Keratinocyte (primary cell): Measurements from ENCODE around the gene CASZ1. TPM values are rescaled to one million over a fixed set of nuclear protein-coding genes. Genes with fewer than 3 reads are reported as not detected.

ENCODE experiments used
- DNase-seq: peaks from one replicate; pipeline ENCODE4 v3.0.0-alpha.2; 2011; ENCODE audit warnings: low read depth, missing footprints, low spot score
- FAIRE-seq: peaks from 2 replicates; lab custom pipeline; 2011; peaks lifted over from hg19 to GRCh38; lab: Jason Lieb, UNC
- H2AFZ ChIP-seq: 2 replicates; pipeline ENCODE4 v1.6.0; 2012; ENCODE audit warnings: low read length, control low read depth, inconsistent platforms; ENCODE audit not compliant: control insufficient read depth
- H3K27ac ChIP-seq: 2 replicates; pipeline ENCODE4 v1.5.1; 2011; ENCODE audit warnings: low read length; ENCODE audit not compliant: control insufficient read depth, insufficient read depth
- H3K27me3 ChIP-seq: 3 replicates; pipeline ENCODE4 v1.6.0; 2011; ENCODE audit warnings: low read length; ENCODE audit not compliant: control insufficient read depth, insufficient read depth; ENCODE audit errors: extremely low read depth
- H3K36me3 ChIP-seq, 2 experiments: 2 replicates in 1 of 2; 3 replicates in 1 of 2; pipeline ENCODE4 v1.5.1; 2011; ENCODE audit warnings: low read length in 2 of 2, mild to moderate bottlenecking in 1 of 2; ENCODE audit not compliant: control insufficient read depth in 2 of 2, insufficient read depth in 2 of 2; ENCODE audit errors: extremely low read depth in 1 of 2
- H3K4me1 ChIP-seq: 3 replicates; pipeline ENCODE4 v1.5.1; 2011; ENCODE audit warnings: low read length; ENCODE audit not compliant: control insufficient read depth, insufficient read depth; ENCODE audit errors: extremely low read depth
- H3K4me2 ChIP-seq: 3 replicates; pipeline ENCODE4 v1.6.0; 2011; ENCODE audit warnings: low read depth, low read length; ENCODE audit not compliant: control insufficient read depth, insufficient read depth; ENCODE audit errors: extremely low read depth
- H3K4me3 ChIP-seq, 3 experiments: fragments of 200-600 bp in 1 of 3; sonication (generic) in 1 of 3; 2 replicates in 2 of 3; 3 replicates in 1 of 3; pipeline ENCODE4 v1.5.1; 2011 to 2016; ENCODE audit warnings: low read length in 3 of 3, mild to moderate bottlenecking in 3 of 3, control low read depth in 2 of 3, inconsistent platforms in 1 of 3, low read depth in 1 of 3, mixed read lengths in 1 of 3, mixed run types in 1 of 3, moderate library complexity in 1 of 3; ENCODE audit not compliant: control insufficient read depth in 2 of 3, insufficient read depth in 2 of 3; ENCODE audit errors: extremely low read depth in 1 of 3
- H3K79me2 ChIP-seq: 2 replicates; pipeline ENCODE4 v1.6.0; 2012; ENCODE audit warnings: low read length; ENCODE audit not compliant: control insufficient read depth, insufficient read depth
- H3K9ac ChIP-seq: 3 replicates; pipeline ENCODE4 v1.6.0; 2011; ENCODE audit warnings: low read length; ENCODE audit not compliant: control insufficient read depth, insufficient read depth; ENCODE audit errors: extremely low read depth
- H3K9me1 ChIP-seq: 3 replicates; pipeline ENCODE4 v1.6.0; 2011; ENCODE audit warnings: low read length; ENCODE audit not compliant: control insufficient read depth, insufficient read depth; ENCODE audit errors: extremely low read depth
- H3K9me3 ChIP-seq: 2 replicates; pipeline ENCODE4 v1.5.1; 2012; ENCODE audit warnings: low read depth, low read length; ENCODE audit not compliant: control insufficient read depth
- H4K20me1 ChIP-seq: 3 replicates; pipeline ENCODE4 v1.6.0; 2011; ENCODE audit warnings: low read length; ENCODE audit not compliant: control insufficient read depth, insufficient read depth; ENCODE audit errors: extremely low read depth
- EZH2 ChIP-seq: IDR thresholded peaks from one replicate; pipeline ENCODE4 v1.6.1; 2012; ENCODE audit warnings: inconsistent platforms, mild to moderate bottlenecking, low read length, moderate library complexity
- dilution Hi-C: fragments of 300-500 bp; cut with MboI; formaldehyde crosslinking; loops from one replicate; pipeline ENCODE4 v1.7.0; 2020; ENCODE audit warnings: low sequenced_read_pairs; ENCODE audit not compliant: extremely low pct_ligation_motif_present
- polyA plus RNA-seq, 5 experiments: library from polyadenylated mRNA; depleted of rRNA in 3 of 5; stranded (reverse) in 3 of 5; stranded (forward) in 1 of 5; unstranded in 1 of 5; fragments of >200 nt; gene quantifications; 1 replicate in 1 of 5; 2 replicates in 3 of 5; 3 replicates in 1 of 5; pipeline versions ENCODE4 v1.2.1 to v1.2.3, GENCODE V29; 2011 to 2012; ENCODE audit warnings: missing spikeins in 2 of 5, low read depth in 1 of 5, low replicate concordance in 1 of 5
- TF ChIP-seq, protein P1 (sequence below), 3 experiments: IDR thresholded peaks in 1 of 3; conservative IDR thresholded peaks in 1 of 3; optimal IDR thresholded peaks in 1 of 3; 2 replicates in 2 of 3; 3 replicates in 1 of 3; pipeline versions ENCODE3 to v1.5.1; 2011; ENCODE audit warnings: low read length in 3 of 3, mild to moderate bottlenecking in 3 of 3, moderate library complexity in 2 of 3, control low read depth in 1 of 3, inconsistent platforms in 1 of 3; ENCODE audit not compliant: insufficient read depth in 2 of 3; ENCODE audit errors: extremely low read depth in 1 of 3

Gene CASZ1
- polyA plus RNA-seq, 1 donor (not counting 4 experiments of a cell fraction or from before 2014, with no cell fraction given) = 2.8 TPM

DNA sequence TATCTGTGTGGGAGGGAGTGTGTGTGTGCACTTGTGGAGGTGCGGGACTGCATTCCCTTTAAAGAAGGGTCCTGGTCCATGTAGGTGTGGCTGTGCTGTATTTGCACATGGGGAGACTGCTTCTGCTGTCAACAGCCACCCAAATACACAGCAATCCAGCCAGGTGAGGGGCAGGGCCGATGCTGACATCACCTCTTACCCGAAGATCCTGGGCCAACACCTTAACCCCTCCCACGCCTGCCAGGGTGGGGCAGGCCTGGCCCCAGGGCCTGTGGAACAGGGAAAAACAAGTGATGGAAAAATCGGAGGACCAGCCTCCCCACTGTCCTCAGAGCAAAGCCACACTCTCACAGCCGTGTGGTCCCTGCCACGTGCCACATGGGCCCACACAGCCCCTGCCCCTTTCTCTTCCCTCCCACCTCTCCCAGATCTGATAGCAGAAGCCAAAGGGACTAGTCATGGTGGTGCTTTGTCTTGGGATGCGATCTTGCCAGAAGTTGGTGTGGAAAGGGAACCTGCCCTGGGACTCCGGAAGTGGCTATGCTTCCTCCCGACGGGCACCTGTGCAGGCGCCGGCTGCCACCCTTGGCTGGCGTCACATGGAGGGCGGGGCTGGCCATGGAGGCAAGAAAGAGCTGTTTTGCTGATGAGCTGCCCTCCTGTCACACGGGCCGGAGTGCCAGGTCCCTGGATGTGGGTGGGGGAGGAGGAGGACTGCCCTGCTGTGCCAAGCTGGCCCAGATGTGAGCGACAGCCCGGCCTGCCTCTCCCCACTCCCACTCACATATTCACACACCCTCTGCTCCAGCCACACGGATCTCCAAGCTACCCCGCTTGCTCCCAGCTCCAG lies 7.8 kb upstream of the CASZ1 start:
- Histone ChIP-seq H3K79me2 (no peaks in the 10 kb centered on the region), H3K9me1 (no peaks in the 10 kb centered on the region), H3K27me3 (peaks cover 5% of the 10 kb centered on the region), H3K4me1 (peaks cover 22% of the 10 kb centered on the region), H3K9me3 (no peaks in the 10 kb centered on the region), H3K4me2 (peak overlapping the region; percentile 79), H3K36me3 (no peaks in the 10 kb centered on the region), H3K27ac (peak overlapping the region; percentile 60), H3K9ac (peak overlapping the region; percentile 45), H3K4me3 (peak overlapping the region in 2 of 3 experiments; percentile 1 to 22), H4K20me1 (no peaks in the 10 kb centered on the region), H2AFZ (peak overlapping the region; percentile 86)
- dilution Hi-C loops = no loop called here
- peak; percentile 46 for DNase-seq
- TF ChIP-seq EZH2 = no peak
- TF ChIP-seq, protein P1, sequence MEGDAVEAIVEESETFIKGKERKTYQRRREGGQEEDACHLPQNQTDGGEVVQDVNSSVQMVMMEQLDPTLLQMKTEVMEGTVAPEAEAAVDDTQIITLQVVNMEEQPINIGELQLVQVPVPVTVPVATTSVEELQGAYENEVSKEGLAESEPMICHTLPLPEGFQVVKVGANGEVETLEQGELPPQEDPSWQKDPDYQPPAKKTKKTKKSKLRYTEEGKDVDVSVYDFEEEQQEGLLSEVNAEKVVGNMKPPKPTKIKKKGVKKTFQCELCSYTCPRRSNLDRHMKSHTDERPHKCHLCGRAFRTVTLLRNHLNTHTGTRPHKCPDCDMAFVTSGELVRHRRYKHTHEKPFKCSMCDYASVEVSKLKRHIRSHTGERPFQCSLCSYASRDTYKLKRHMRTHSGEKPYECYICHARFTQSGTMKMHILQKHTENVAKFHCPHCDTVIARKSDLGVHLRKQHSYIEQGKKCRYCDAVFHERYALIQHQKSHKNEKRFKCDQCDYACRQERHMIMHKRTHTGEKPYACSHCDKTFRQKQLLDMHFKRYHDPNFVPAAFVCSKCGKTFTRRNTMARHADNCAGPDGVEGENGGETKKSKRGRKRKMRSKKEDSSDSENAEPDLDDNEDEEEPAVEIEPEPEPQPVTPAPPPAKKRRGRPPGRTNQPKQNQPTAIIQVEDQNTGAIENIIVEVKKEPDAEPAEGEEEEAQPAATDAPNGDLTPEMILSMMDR (optimal IDR thresholded peaks at IDR 0.05 in 1 of 3, IDR thresholded peaks at IDR 0.05 in 1 of 3, conservative IDR thresholded peaks at IDR 0.05 in 1 of 3; ENCODE audit: extremely low read depth in 1 of 3, insufficient read depth in 2 of 3, low read length in 3 of 3) = no peak
- FAIRE-seq = peak; percentile 89

DNA sequence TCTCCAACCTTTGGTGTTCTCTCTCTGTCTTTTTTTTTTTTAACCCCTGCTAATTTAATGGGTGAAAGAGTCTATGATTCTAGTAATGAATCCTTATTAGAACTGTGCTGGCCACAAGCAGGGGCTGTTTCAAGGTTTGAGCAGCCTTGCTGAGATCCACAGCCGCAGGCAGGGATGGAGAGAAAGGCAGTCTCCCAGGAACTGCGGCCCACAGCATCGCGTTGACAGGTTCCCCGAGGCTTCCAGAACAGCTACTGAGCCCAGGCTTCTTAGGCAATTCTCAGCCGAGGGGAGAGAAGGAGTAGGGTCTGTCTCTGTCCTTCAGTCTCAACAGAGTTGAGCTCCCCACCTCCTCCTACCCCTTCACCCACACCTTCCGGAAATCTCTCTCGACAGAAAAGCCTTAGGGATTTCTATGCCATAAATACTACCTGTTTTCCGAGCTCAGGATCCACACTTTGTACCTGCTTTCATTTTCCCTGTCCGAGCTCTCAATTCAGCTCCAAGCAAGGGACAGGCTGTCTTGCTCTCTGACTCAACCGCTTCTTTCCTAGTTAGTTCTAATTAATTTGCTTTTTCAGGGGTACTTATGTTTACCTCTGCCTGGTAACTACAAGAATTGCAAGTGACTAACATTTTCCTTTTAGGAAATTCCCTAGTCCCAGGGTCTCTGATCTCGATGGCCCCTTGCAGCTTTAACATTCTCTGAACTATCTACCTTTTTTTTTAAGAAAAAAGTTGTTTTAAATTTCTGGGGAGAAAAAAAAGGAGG lies 6.7 kb upstream of the CASZ1 start:
- TF ChIP-seq EZH2 = no peak
- TF ChIP-seq, protein P1 (optimal IDR thresholded peaks at IDR 0.05 in 1 of 3, IDR thresholded peaks at IDR 0.05 in 1 of 3, conservative IDR thresholded peaks at IDR 0.05 in 1 of 3; ENCODE audit: extremely low read depth in 1 of 3, insufficient read depth in 2 of 3, low read length in 3 of 3) = no peak
- H2AFZ ChIP-seq = peak overlapping the region; percentile 92
- no peaks in the 10 kb centered on the region for H3K79me2 ChIP-seq
- H4K20me1 ChIP-seq = no peaks in the 10 kb centered on the region
- DNase-seq (no peak), FAIRE-seq (peak; percentile 56)
- H3K4me1 ChIP-seq = peaks cover 22% of the 10 kb centered on the region
- peak overlapping the region; percentile 79 for H3K4me2 ChIP-seq
- H3K4me3 ChIP-seq = peak overlapping the region in 2 of 3 experiments; percentile 19 to 36
- H3K9ac ChIP-seq = peak overlapping the region; percentile 45
- H3K27ac ChIP-seq = peak overlapping the region; percentile 60
- dilution Hi-C loops = no loop called here
- H3K9me3 ChIP-seq = no peaks in the 10 kb centered on the region
- peaks cover 5% of the 10 kb centered on the region for H3K27me3 ChIP-seq
- H3K9me1 ChIP-seq = no peaks in the 10 kb centered on the region
- H3K36me3 ChIP-seq = no peaks in the 10 kb centered on the region
